Sigmoid colon (tissue), 7 donors: ENCODE results near the gene CDK13. TPM values are rescaled to one million over a fixed set of nuclear protein-coding genes. Genes with fewer than 3 reads are reported as not detected.

ENCODE experiments used
- DNase-seq: peaks from one replicate; pipeline ENCODE4 v3.0.0-alpha.2; 2019
- H3K27ac ChIP-seq, 4 donors: fragments of 200-600 bp; sonication (generic); one replicate each; pipeline ENCODE4 v1.5.1; 2016 to 2019; ENCODE audit warnings: mild to moderate bottlenecking in 1 of 4
- H3K27me3 ChIP-seq, 3 donors: fragments of 200-600 bp; sonication (generic); one replicate each; pipeline ENCODE4 v1.5.1; 2019; ENCODE audit warnings: mild to moderate bottlenecking in 1 of 3
- H3K36me3 ChIP-seq, 4 donors: fragments of 200-600 bp; sonication (generic); one replicate each; pipeline ENCODE4 v1.5.1; 2016 to 2019
- H3K4me1 ChIP-seq, 4 donors: fragments of 200-600 bp; sonication (generic); one replicate each; pipeline ENCODE4 v1.5.1; 2017 to 2019
- H3K4me3 ChIP-seq, 4 donors: fragments of 200-600 bp; sonication (generic); one replicate each; pipeline ENCODE4 v1.5.1; 2017 to 2019; ENCODE audit warnings: mild to moderate bottlenecking in 2 of 4, moderate library complexity in 1 of 4
- H3K9me3 ChIP-seq, 4 donors: fragments of 200-600 bp in 3 of 4; sonication (generic) in 3 of 4; one replicate each; pipeline versions ENCODE4 v1.5.1 to v1.6.1; 2013 to 2019
- CTCF ChIP-seq, 4 experiments: fragments of 450-650 bp in 3 of 4; fragments of 200-600 bp in 1 of 4; IDR thresholded peaks; one replicate each; pipeline ENCODE4 v1.5.1; 2016 to 2019; ENCODE audit warnings: antibody characterized with exemption in 4 of 4, mild to moderate bottlenecking in 3 of 4, moderate library complexity in 2 of 4
- EP300 ChIP-seq, 4 donors: sonication (generic); formaldehyde crosslinking; IDR thresholded peaks; one replicate each; pipeline ENCODE4 v1.6.1; 2017; ENCODE audit warnings: antibody characterized with exemption in 4 of 4
- POLR2A ChIP-seq, 2 donors: fragments of 450-650 bp; IDR thresholded peaks; one replicate each; pipeline ENCODE4 v1.6.1; 2016; ENCODE audit warnings: antibody characterized with exemption in 2 of 2, mild to moderate bottlenecking in 2 of 2, moderate library complexity in 2 of 2
- POLR2AphosphoS5 ChIP-seq, 4 donors: sonication (generic); formaldehyde crosslinking; IDR thresholded peaks; one replicate each; pipeline ENCODE4 v1.6.1; 2017; ENCODE audit warnings: antibody characterized with exemption in 4 of 4
- WGBS, 2 donors: extraction: QIAGEN DNeasy Blood & Tissue Kit; methylation state at CpG; one replicate each; pipeline ENCODE4 v1.1.7; 2013; 5-methylcytosine and 5-hydroxymethylcytosine counted together
- intact Hi-C: fragments of 100-400 bp; cut with DNase I; formaldehyde crosslinking; loops from one replicate; pipeline ENCODE4 v1.15.1; 2023
- polyA plus RNA-seq, 3 donors: library from polyadenylated mRNA; stranded (reverse); fragments of 200-250 nt; gene quantifications; one replicate each; pipeline ENCODE4 v1.2.3, GENCODE V29; 2013
- total RNA-seq, 4 donors: library from RNA; depleted of rRNA; stranded (reverse); fragments of >200 nt; gene quantifications; one replicate each; pipeline ENCODE4 v1.1.0, GENCODE V29; 2016
- donor health status: healthy with polysubstance abuse.
- donor health status: Bipolar disorder and iron deficiency.
- donor health status: healthy.

Gene CDK13
- total and polyA plus RNA-seq, 7 donors, result 8.4 to 80.0 (median 63.8) TPM

- 70 to 91% methylated on average over 2 of the region's 2 CpGs for WGBS, 2 donors
- no peak for DNase-seq
- Histone ChIP-seq H3K27ac (no peak overlapping the region), H3K4me3 (no peak overlapping the region), H3K27me3 (no peaks in the 10 kb centered on the region), H3K36me3 (peaks cover 0 to 14% (median 0%) of the 10 kb centered on the region in 4 donors), H3K4me1 (no peaks in the 10 kb centered on the region), H3K9me3 (no peaks in the 10 kb centered on the region)
- intact Hi-C loops, result no loop called here
- TF ChIP-seq POLR2A (IDR thresholded peaks at IDR 0.05) (no peak), CTCF (IDR thresholded peaks at IDR 0.05) (no peak), EP300 (IDR thresholded peaks at IDR 0.05) (no peak)
Observed at GRCh38 chr7:40041456-40041855, 91.4 kb downstream of the CDK13 start.

GRCh38 chr7:40043164-40043563 is 93.1 kb downstream of the CDK13 start:
- Histone ChIP-seq H3K27me3 (no peaks in the 10 kb centered on the region), H3K27ac (no peak overlapping the region), H3K4me1 (no peaks in the 10 kb centered on the region), H3K4me3 (no peak overlapping the region), H3K9me3 (no peaks in the 10 kb centered on the region), H3K36me3 (peaks cover 0 to 30% (median 0%) of the 10 kb centered on the region in 4 donors)
- no peak for TF ChIP-seq POLR2AphosphoS5 (IDR thresholded peaks at IDR 0.05)
- TF ChIP-seq EP300 (IDR thresholded peaks at IDR 0.05), result no peak
- TF ChIP-seq POLR2A (IDR thresholded peaks at IDR 0.05), result no peak
- TF ChIP-seq CTCF (IDR thresholded peaks at IDR 0.05), result no peak
- 96 to 99% methylated on average over 2 of the region's 2 CpGs for WGBS, 2 donors
- no peak for DNase-seq
- intact Hi-C loops, result no loop called here

GRCh38 chr7:40047661-40048060 is 97.6 kb downstream of the CDK13 start:
- no peak for DNase-seq

GRCh38 chr7:40057292-40057691 is 107.2 kb downstream of the CDK13 start:
- Histone ChIP-seq H3K27ac (no peak overlapping the region), H3K9me3 (no peaks in the 10 kb centered on the region), H3K27me3 (no peaks in the 10 kb centered on the region), H3K4me3 (no peak overlapping the region), H3K36me3 (peaks cover 0 to 14% (median 0%) of the 10 kb centered on the region in 4 donors), H3K4me1 (peaks cover 0 to 16% (median 1%) of the 10 kb centered on the region in 4 donors)
- WGBS, 2 donors, result 15 to 42% methylated on average over 2 of the region's 2 CpGs
- TF ChIP-seq CTCF (IDR thresholded peaks at IDR 0.05), result no peak
- TF ChIP-seq POLR2A (IDR thresholded peaks at IDR 0.05), result no peak
- no peak for TF ChIP-seq POLR2AphosphoS5 (IDR thresholded peaks at IDR 0.05)
- TF ChIP-seq EP300 (IDR thresholded peaks at IDR 0.05), result no peak
- no peak for DNase-seq
- intact Hi-C loops, result loop anchor here (10.0 kb wide), 1 partner anchor 472 kb away; no protein-coding TSS in a partner anchor

More at GRCh38 chr7:40047661-40048060, 97.6 kb downstream of the CDK13 start:
- Histone ChIP-seq H3K36me3 (peaks cover 0 to 25% (median 0%) of the 10 kb centered on the region in 4 donors), H3K27me3 (no peaks in the 10 kb centered on the region), H3K4me1 (no peaks in the 10 kb centered on the region), H3K4me3 (no peak overlapping the region), H3K27ac (no peak overlapping the region), H3K9me3 (no peaks in the 10 kb centered on the region)
- 27 to 61% methylated on average over 1 of the region's 1 CpG for WGBS, 2 donors
- intact Hi-C loops, result no loop called here
- TF ChIP-seq CTCF (IDR thresholded peaks at IDR 0.05), result no peak
- TF ChIP-seq EP300 (IDR thresholded peaks at IDR 0.05), result no peak
- no peak for TF ChIP-seq POLR2AphosphoS5 (IDR thresholded peaks at IDR 0.05)

- peaks cover 0 to 16% (median 1%) of the 10 kb centered on the region in 4 donors for H3K4me1 ChIP-seq
- H3K36me3 ChIP-seq, result peaks cover 0 to 19% (median 0%) of the 10 kb centered on the region in 4 donors
- H3K4me3 ChIP-seq, result no peak overlapping the region
- WGBS, 2 donors, result 25 to 35% methylated on average over 2 of the region's 2 CpGs
- H3K27ac ChIP-seq, result no peak overlapping the region
- no peak for DNase-seq
- no peaks in the 10 kb centered on the region for H3K9me3 ChIP-seq
- no peak for TF ChIP-seq POLR2A (IDR thresholded peaks at IDR 0.05)
- no peak for TF ChIP-seq POLR2AphosphoS5 (IDR thresholded peaks at IDR 0.05)
- no peak for TF ChIP-seq EP300 (IDR thresholded peaks at IDR 0.05)
- no peak for TF ChIP-seq CTCF (IDR thresholded peaks at IDR 0.05)
- intact Hi-C loops, result loop anchor here (10.0 kb wide), 1 partner anchor 473 kb away; no protein-coding TSS in a partner anchor
- no peaks in the 10 kb centered on the region for H3K27me3 ChIP-seq
Observed at GRCh38 chr7:40058026-40058425, 108.0 kb downstream of the CDK13 start.
